ENCODE measurements around the gene DXO.

Gene DXO

GRCh38 chr6:31948753-31949413, 23.1 kb downstream of the DXO start:
- Histone ChIP-seq H3K9me3 (ENCODE audit: low read depth, low read length) (no peaks in the 10 kb centered on the region), H3K27ac (no peak overlapping the region), H3K9ac (ENCODE audit: insufficient read length) (no peak overlapping the region), H3K4me3 (no peak overlapping the region), H3K36me3 (ENCODE audit: insufficient read depth, low read length) (peaks cover 30% of the 10 kb centered on the region)
- DNase-seq (ENCODE audit: low read depth, low spot score) = no peak
- TF ChIP-seq POLR2AphosphoS5 (IDR thresholded peaks at IDR 0.05; ENCODE audit: borderline replicate concordance, low read depth, low read length) (peak; percentile 59), FOXP2 (optimal IDR thresholded peaks at IDR 0.05; ENCODE audit: control extremely low read depth, extremely low read length, insufficient read depth) (no peak)

- TF ChIP-seq EZH2 (IDR thresholded peaks at IDR 0.05) = no peak
- no peak for TF ChIP-seq POLR2AphosphoS5 (IDR thresholded peaks at IDR 0.05; ENCODE audit: borderline replicate concordance, low read depth, low read length)
- no peak for TF ChIP-seq FOXP2 (optimal IDR thresholded peaks at IDR 0.05; ENCODE audit: control extremely low read depth, extremely low read length, insufficient read depth)
- Histone ChIP-seq H3K9me3 (ENCODE audit: low read depth, low read length) (no peaks in the 10 kb centered on the region), H3K9ac (ENCODE audit: insufficient read length) (no peak overlapping the region), H3K27ac (no peak overlapping the region), H3K36me3 (ENCODE audit: insufficient read depth, low read length) (peaks cover 24% of the 10 kb centered on the region), H3K4me3 (no peak overlapping the region)
- no peak for DNase-seq (ENCODE audit: low read depth, low spot score)
Observed at GRCh38 chr6:31948306-31948705, 23.6 kb downstream of the DXO start.

GRCh38 chr6:31947864-31948263, 24.1 kb downstream of the DXO start:
- H3K9ac ChIP-seq (ENCODE audit: insufficient read length) = no peak overlapping the region
- no peak overlapping the region for H3K4me3 ChIP-seq
- H3K36me3 ChIP-seq (ENCODE audit: insufficient read depth, low read length) = peaks cover 19% of the 10 kb centered on the region; the same call in 1 of the 2 replicates
- DNase-seq (ENCODE audit: low read depth, low spot score) = no peak
- H3K9me3 ChIP-seq (ENCODE audit: low read depth, low read length) = no peaks in the 10 kb centered on the region
- TF ChIP-seq FOXP2 (optimal IDR thresholded peaks at IDR 0.05; ENCODE audit: control extremely low read depth, extremely low read length, insufficient read depth) (no peak), POLR2AphosphoS5 (IDR thresholded peaks at IDR 0.05; ENCODE audit: borderline replicate concordance, low read depth, low read length) (no peak), EZH2 (IDR thresholded peaks at IDR 0.05) (no peak)
- H3K27ac ChIP-seq = no peak overlapping the region

GRCh38 chr6:31947070-31947675, 24.8 kb downstream of the DXO start:
- DNase-seq (ENCODE audit: low read depth, low spot score) = no peak
- H3K27ac ChIP-seq = no peak overlapping the region
- no peak overlapping the region for H3K9ac ChIP-seq (ENCODE audit: insufficient read length)
- H3K9me3 ChIP-seq (ENCODE audit: low read depth, low read length) = no peaks in the 10 kb centered on the region
- peaks cover 13% of the 10 kb centered on the region; the same call in 1 of the 2 replicates for H3K36me3 ChIP-seq (ENCODE audit: insufficient read depth, low read length)
- no peak overlapping the region for H3K4me3 ChIP-seq
- TF ChIP-seq EZH2 (IDR thresholded peaks at IDR 0.05) (no peak), POLR2AphosphoS5 (IDR thresholded peaks at IDR 0.05; ENCODE audit: borderline replicate concordance, low read depth, low read length) (no peak), FOXP2 (optimal IDR thresholded peaks at IDR 0.05; ENCODE audit: control extremely low read depth, extremely low read length, insufficient read depth) (no peak)

GRCh38 chr6:31946370-31946885, 25.5 kb downstream of the DXO start:
- Histone ChIP-seq H3K27ac (no peak overlapping the region), H3K9ac (ENCODE audit: insufficient read length) (no peak overlapping the region), H3K36me3 (ENCODE audit: insufficient read depth, low read length) (peaks cover 5% of the 10 kb centered on the region; the same call in 1 of the 2 replicates), H3K4me3 (no peak overlapping the region), H3K9me3 (ENCODE audit: low read depth, low read length) (no peaks in the 10 kb centered on the region)
- no peak for DNase-seq (ENCODE audit: low read depth, low spot score)
- no peak for TF ChIP-seq FOXP2 (optimal IDR thresholded peaks at IDR 0.05; ENCODE audit: control extremely low read depth, extremely low read length, insufficient read depth)
- no peak for TF ChIP-seq POLR2AphosphoS5 (IDR thresholded peaks at IDR 0.05; ENCODE audit: borderline replicate concordance, low read depth, low read length)
- no peak for TF ChIP-seq EZH2 (IDR thresholded peaks at IDR 0.05)

GRCh38 chr6:31945507-31946369, 26.2 kb downstream of the DXO start, which contains the start of gene CFB:
TSS of gene CFB (plus strand) at chr6:31946095. CDS start at chr6:31946222, 127 bp downstream.
- DNase-seq (ENCODE audit: low read depth, low spot score) = no peak
- H3K27ac ChIP-seq = no peak within 1 kb of the TSS
- H3K4me3 ChIP-seq = no peak within 1 kb of the TSS
- H3K9me3 ChIP-seq (ENCODE audit: low read depth, low read length) = no peaks in the 10 kb centered on the region
- H3K9ac ChIP-seq (ENCODE audit: insufficient read length) = no peak within 1 kb of the TSS
- no peaks in the 10 kb centered on the region; the same call in 1 of the 2 replicates for H3K36me3 ChIP-seq (ENCODE audit: insufficient read depth, low read length)
- TF ChIP-seq POLR2AphosphoS5 (IDR thresholded peaks at IDR 0.05; ENCODE audit: borderline replicate concordance, low read depth, low read length) = no peak
- no peak for TF ChIP-seq FOXP2 (optimal IDR thresholded peaks at IDR 0.05; ENCODE audit: control extremely low read depth, extremely low read length, insufficient read depth)
- no peak for TF ChIP-seq EZH2 (IDR thresholded peaks at IDR 0.05)

GRCh38 chr6:31945154-31945506, 26.8 kb downstream of the DXO start:
- no peaks in the 10 kb centered on the region for H3K9me3 ChIP-seq (ENCODE audit: low read depth, low read length)
- no peak overlapping the region for H3K4me3 ChIP-seq
- no peaks in the 10 kb centered on the region for H3K36me3 ChIP-seq (ENCODE audit: insufficient read depth, low read length)
- no peak overlapping the region for H3K27ac ChIP-seq
- H3K9ac ChIP-seq (ENCODE audit: insufficient read length) = no peak overlapping the region
- TF ChIP-seq FOXP2 (optimal IDR thresholded peaks at IDR 0.05; ENCODE audit: control extremely low read depth, extremely low read length, insufficient read depth) = no peak
- TF ChIP-seq EZH2 (IDR thresholded peaks at IDR 0.05) = no peak
- no peak for TF ChIP-seq POLR2AphosphoS5 (IDR thresholded peaks at IDR 0.05; ENCODE audit: borderline replicate concordance, low read depth, low read length)
- no peak for DNase-seq (ENCODE audit: low read depth, low spot score)

GRCh38 chr6:31943742-31944141, 28.2 kb downstream of the DXO start:
- Histone ChIP-seq H3K9me3 (ENCODE audit: low read depth, low read length) (no peaks in the 10 kb centered on the region), H3K27ac (no peak overlapping the region), H3K9ac (ENCODE audit: insufficient read length) (no peak overlapping the region), H3K36me3 (ENCODE audit: insufficient read depth, low read length) (no peaks in the 10 kb centered on the region), H3K4me3 (no peak overlapping the region)
- TF ChIP-seq EZH2 (IDR thresholded peaks at IDR 0.05) (no peak), POLR2AphosphoS5 (IDR thresholded peaks at IDR 0.05; ENCODE audit: borderline replicate concordance, low read depth, low read length) (no peak), FOXP2 (optimal IDR thresholded peaks at IDR 0.05; ENCODE audit: control extremely low read depth, extremely low read length, insufficient read depth) (no peak)
- DNase-seq (ENCODE audit: low read depth, low spot score) = no peak

All from SK-N-MC (cell line).